ENCODE results near the gene CYTH2. TPM values are rescaled to one million over a fixed set of nuclear protein-coding genes. Genes with fewer than 3 reads are reported as not detected.

CYTH2 gene
- total and polyA plus RNA-seq, 12 donors, result 26.3 to 93.5 (median 52.8) TPM

DNA sequence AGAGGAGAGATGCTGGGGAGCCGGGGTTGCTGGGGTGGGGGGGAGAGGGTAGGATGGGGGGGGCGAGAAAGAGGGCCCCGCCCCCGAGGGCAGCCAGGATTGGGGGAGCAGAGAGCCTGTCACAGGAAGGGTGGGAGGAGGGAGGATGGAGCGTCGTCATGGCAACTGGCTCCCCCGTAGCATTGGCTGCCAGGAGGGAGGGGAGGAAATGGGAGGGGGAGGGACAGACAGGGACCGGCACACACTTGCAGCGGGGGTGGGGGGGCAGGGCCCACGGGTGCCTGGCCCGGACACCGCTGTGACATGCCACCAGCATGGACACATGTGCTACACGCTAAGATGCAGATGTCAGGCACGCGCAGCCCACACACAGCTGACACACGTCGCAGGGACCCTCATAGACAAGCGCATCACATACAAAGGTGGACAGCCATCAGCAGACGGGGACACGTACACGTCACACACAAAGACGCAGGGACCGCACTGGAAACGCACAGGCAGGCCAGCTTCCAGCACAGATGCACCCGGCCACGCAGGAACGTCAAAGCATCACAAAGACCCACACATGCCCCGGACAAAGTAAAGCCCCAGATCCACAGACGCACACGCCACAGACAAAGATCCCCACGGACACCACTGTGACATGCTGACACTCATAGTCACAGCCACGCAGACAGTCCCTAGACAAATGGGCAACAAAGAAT lies 42.8 kb downstream of the CYTH2 start, which contains the start of gene LMTK3:
Gene LMTK3 (minus strand): TSS at position 36 of the 704 bp plus-strand sequence. CDS start 259 bp downstream, outside the sequence.
- Histone ChIP-seq H3K4me3 (no peak within 1 kb of the TSS), H3K36me3 (replicated peaks in 1 of 2) (no peaks in the 10 kb centered on the region), H3K9me3 (replicated peaks in 1 of 3) (no peaks in the 10 kb centered on the region), H3K27me3 (peaks cover 22% of the 10 kb centered on the region), H3K4me1 (replicated peaks in 1 of 2) (peaks cover 0 to 8% of the 10 kb centered on the region in 2 donors), H3K27ac (peak within 1 kb of the TSS in 1 of 5 donors; percentile 38)
- no peak for TF ChIP-seq POLR2A (IDR thresholded peaks at IDR 0.05)
- TF ChIP-seq, protein P1, sequence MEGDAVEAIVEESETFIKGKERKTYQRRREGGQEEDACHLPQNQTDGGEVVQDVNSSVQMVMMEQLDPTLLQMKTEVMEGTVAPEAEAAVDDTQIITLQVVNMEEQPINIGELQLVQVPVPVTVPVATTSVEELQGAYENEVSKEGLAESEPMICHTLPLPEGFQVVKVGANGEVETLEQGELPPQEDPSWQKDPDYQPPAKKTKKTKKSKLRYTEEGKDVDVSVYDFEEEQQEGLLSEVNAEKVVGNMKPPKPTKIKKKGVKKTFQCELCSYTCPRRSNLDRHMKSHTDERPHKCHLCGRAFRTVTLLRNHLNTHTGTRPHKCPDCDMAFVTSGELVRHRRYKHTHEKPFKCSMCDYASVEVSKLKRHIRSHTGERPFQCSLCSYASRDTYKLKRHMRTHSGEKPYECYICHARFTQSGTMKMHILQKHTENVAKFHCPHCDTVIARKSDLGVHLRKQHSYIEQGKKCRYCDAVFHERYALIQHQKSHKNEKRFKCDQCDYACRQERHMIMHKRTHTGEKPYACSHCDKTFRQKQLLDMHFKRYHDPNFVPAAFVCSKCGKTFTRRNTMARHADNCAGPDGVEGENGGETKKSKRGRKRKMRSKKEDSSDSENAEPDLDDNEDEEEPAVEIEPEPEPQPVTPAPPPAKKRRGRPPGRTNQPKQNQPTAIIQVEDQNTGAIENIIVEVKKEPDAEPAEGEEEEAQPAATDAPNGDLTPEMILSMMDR (IDR thresholded peaks at IDR 0.05), result no peak
- DNase-seq, result peak in 4 of 7 donors; percentile 21 to 89 (median 44)
- WGBS, 4 donors, result 10 to 11% (median 10%) methylated on average over 21 to 32 of the region's 32 CpGs
- intact Hi-C loops (cut with DNase I), result no loop called here

DNA sequence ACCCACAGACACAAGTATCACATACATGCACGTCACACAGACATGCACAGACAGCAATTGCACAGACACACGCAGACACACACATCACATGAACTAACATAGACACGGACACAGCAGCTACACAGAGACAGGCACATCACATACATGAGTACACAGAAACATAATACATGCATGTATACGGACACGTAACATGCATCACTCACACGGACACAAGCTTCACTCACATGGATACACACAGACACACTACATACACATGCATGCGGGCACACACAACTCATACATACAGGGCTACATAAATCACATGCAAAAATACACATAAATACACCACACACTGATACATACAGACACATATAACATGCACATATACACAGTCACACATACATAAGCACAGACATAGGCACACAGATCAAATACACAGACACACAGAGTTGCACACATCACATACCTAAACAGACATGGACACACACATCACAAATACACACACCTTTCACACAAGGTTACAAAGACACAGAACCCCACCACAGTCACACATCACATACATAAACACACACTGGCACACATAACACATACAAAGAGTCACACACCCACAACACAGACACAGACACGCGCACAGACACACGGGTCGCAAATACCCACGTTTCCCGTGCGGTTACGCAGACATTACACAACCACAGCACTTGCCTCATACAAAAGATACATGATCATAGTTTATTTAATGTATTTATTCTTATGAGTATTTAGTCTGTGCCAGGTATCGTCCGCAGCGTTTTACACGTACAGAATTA lies 43.5 kb downstream of the CYTH2 start:
- Histone ChIP-seq H3K27ac (peak overlapping the region in 1 of 5 donors; percentile 54), H3K4me1 (replicated peaks in 1 of 2) (peaks cover 0 to 8% of the 10 kb centered on the region in 2 donors), H3K27me3 (peaks cover 22% of the 10 kb centered on the region), H3K36me3 (replicated peaks in 1 of 2) (no peaks in the 10 kb centered on the region), H3K4me3 (no peak overlapping the region), H3K9me3 (replicated peaks in 1 of 3) (no peaks in the 10 kb centered on the region)
- WGBS, 4 donors, result 38 to 47% (median 43%) methylated on average over 19 of the region's 19 CpGs
- DNase-seq, result no peak
- TF ChIP-seq, protein P1 (IDR thresholded peaks at IDR 0.05), result no peak
- TF ChIP-seq POLR2A (IDR thresholded peaks at IDR 0.05), result no peak
- intact Hi-C loops (cut with DNase I), result no loop called here

DNA sequence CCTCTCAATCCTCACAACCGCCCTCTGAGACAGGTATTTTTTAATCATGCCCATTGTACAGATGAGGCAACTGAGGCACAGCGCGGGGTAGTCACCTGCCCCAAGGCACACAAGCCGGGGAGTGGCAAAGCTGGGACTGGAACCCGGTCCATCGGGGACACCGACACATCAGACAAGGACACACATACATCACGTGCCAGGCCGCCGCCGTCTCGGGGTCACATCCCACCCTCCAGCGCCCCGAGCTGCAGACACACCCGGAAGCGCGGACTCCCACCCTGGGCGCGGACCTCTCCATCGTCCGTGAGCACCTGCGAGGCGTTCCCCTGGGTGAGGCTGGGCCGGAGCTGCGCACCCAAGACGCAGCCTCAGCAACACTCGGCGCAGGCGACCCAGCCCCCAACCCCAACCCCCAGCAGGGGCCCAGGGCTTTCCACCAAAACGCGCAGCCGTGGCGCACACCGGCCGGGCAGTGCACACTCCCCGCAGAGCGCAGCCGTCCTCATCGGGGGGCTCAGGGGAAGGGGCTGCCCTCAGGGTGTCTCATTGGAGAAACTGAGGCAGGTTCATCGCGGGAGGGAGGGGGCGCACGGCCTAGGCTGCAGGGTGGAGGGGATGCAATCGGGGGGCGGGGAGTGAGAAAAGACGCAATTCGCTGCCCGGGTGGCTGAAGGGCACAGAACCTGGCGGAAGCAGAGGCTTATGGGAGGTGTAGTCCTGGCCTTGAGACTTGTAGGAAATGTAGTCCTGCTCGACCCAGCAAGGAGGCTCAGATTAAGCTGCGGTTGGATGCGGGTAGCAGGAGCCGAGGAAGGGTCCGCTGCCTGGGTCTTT lies 44.3 kb downstream of the CYTH2 start:
- peak; percentile 50 to 83 (median 65) for DNase-seq
- Histone ChIP-seq H3K27ac (peak overlapping the region in 1 of 5 donors; percentile 54), H3K4me1 (replicated peaks in 1 of 2) (peaks cover 0 to 8% of the 10 kb centered on the region in 2 donors), H3K4me3 (peak overlapping the region in 2 of 4 donors; percentile 23 to 60), H3K36me3 (replicated peaks in 1 of 2) (no peaks in the 10 kb centered on the region), H3K27me3 (peaks cover 22% of the 10 kb centered on the region), H3K9me3 (replicated peaks in 1 of 3) (no peaks in the 10 kb centered on the region)
- TF ChIP-seq POLR2A (IDR thresholded peaks at IDR 0.05), result no peak
- TF ChIP-seq, protein P1 (IDR thresholded peaks at IDR 0.05), result no peak
- intact Hi-C loops (cut with DNase I), result no loop called here
- 2 to 5% (median 3%) methylated on average over 19 to 54 of the region's 54 CpGs for WGBS, 4 donors

- no peaks in the 10 kb centered on the region for H3K9me3 ChIP-seq (replicated peaks in 1 of 3)
- peaks cover 22% of the 10 kb centered on the region for H3K27me3 ChIP-seq
- WGBS, 4 donors, result 33 to 49% (median 42%) methylated on average over 8 to 11 of the region's 11 CpGs
- no peak for DNase-seq
- H3K4me1 ChIP-seq (replicated peaks in 1 of 2), result peaks cover 0 to 8% of the 10 kb centered on the region in 2 donors
- peak overlapping the region in 1 of 4 donors; percentile 60 for H3K4me3 ChIP-seq
- TF ChIP-seq, protein P1 (IDR thresholded peaks at IDR 0.05), result no peak
- no peak for TF ChIP-seq POLR2A (IDR thresholded peaks at IDR 0.05)
- no peak overlapping the region for H3K27ac ChIP-seq
- intact Hi-C loops (cut with DNase I), result no loop called here
- no peaks in the 10 kb centered on the region for H3K36me3 ChIP-seq (replicated peaks in 1 of 2)
Measured at GRCh38 chr19:48514123-48514458, 44.9 kb downstream of the CYTH2 start.
